T47D (cell line): ENCODE data around the gene CDK18.

Source experiments
- DNase-seq, 2 experiments: peaks; one replicate each; pipeline versions ENCODE4 v3.0.0 to v3.0.0-alpha.2; 2011 to 2012; ENCODE audit warnings: low read depth in 1 of 2, low spot score in 1 of 2
- JUND ChIP-seq: IDR thresholded peaks from 2 replicates; pipeline ENCODE4 v1.6.1; 2012; ENCODE audit warnings: low read depth
- in situ Hi-C: cut with HindIII; loops from 2 replicates; pipeline ENCODE4 v1.10.0; 2016; ENCODE audit warnings: low sequenced_read_pairs, low pct_unique_long_range_greater_than_20kb

CDK18 gene

DNA sequence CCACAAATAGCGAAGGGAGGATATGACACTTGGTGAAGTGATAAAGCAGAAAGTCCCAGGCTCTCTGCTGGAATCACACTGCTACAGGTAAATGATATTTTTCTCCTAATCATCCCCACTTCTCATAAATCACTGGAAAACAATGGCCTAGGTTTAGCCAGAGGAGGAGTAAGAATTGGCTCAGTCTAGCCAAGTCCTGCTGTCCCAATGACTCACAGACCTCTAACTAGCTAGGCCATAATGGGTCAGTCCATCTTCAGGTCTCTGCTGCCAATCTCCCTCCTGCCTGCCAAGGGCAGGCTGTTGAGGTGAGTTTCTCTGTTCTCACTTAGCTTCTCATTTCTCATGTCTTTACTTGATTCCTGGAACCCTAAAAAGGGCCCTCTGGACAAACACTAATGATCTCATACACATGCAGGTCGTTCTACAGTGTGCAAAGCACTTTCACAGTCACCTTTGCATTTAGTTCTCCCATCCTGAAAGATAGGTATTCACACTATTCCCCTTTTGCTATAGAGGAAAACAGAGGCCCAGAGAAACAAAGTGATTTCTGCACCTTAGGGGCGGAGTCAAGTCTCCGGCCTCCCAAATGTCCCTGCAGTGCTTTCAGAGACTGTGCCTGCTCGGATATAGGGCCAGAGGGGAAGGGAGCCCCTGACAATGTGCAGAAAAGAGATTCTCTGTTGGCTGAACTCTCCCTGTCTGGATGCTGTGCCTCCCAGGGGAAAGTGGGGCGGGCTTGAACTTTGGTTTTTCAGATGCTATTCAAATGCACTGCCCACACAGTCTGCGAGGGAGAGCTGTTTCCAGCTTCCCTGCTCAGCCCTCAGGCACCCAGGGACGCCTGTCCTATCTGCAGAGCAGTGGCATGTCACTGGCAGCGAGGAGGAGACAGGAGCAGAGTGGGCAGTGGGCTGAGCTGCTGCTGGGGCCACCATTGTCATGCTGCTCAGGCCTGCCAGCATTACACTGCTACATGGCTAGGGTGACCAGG is 3.9 kb upstream of the CDK18 start:
- no peak for DNase-seq
- in situ Hi-C loops: no loop called here
- no peak for TF ChIP-seq JUND

- no peak for DNase-seq
- in situ Hi-C loops: no loop called here
- TF ChIP-seq JUND: no peak
Observed at GRCh38 chr1:205502111-205502810, 2.2 kb upstream of the CDK18 start.

- DNase-seq: no peak
- in situ Hi-C loops: no loop called here
- no peak for TF ChIP-seq JUND
Observed at GRCh38 chr1:205502992-205503391, 1.5 kb upstream of the CDK18 start.

GRCh38 chr1:205505076-205505729 is 734 bp downstream of the CDK18 start:
- in situ Hi-C loops: no loop called here
- no peak for TF ChIP-seq JUND

DNA sequence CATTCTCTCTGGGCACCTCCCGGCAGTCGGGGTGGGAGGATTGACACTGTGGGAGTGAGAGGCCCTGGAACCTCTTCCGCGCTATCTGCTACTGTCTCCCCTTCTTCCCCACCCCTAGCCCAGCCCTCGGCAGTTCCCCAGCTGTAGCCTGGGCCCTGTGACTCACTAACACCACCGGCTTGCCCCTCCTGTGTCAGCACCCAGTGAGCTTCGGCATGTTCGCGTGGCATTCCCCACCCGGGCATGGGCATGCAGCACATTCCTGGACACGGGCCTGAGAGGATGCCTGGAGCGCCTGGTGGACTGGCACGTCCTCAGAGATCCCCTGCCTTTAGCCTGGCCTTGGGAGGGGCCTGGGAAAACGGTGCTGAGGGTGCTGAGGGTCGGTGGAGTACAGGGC is 1.3 kb downstream of the CDK18 start:
- no peak for DNase-seq
- TF ChIP-seq JUND: no peak
- in situ Hi-C loops: no loop called here

More at GRCh38 chr1:205505076-205505729, 734 bp downstream of the CDK18 start:
- peak in 1 of 2 experiments; percentile 31 for DNase-seq

- TF ChIP-seq JUND: no peak
- in situ Hi-C loops: no loop called here
- no peak for DNase-seq
Observed at GRCh38 chr1:205506409-205507200, 2.1 kb downstream of the CDK18 start.

GRCh38 chr1:205508227-205508714 is 3.8 kb downstream of the CDK18 start:
- TF ChIP-seq JUND: no peak
- in situ Hi-C loops: no loop called here
- no peak for DNase-seq

GRCh38 chr1:205510308-205510950 is 6.0 kb downstream of the CDK18 start:
- DNase-seq: no peak
- in situ Hi-C loops: no loop called here
- no peak for TF ChIP-seq JUND

GRCh38 chr1:205510951-205511330 is 6.5 kb downstream of the CDK18 start:
- DNase-seq: no peak
- TF ChIP-seq JUND: no peak
- in situ Hi-C loops: no loop called here

DNA sequence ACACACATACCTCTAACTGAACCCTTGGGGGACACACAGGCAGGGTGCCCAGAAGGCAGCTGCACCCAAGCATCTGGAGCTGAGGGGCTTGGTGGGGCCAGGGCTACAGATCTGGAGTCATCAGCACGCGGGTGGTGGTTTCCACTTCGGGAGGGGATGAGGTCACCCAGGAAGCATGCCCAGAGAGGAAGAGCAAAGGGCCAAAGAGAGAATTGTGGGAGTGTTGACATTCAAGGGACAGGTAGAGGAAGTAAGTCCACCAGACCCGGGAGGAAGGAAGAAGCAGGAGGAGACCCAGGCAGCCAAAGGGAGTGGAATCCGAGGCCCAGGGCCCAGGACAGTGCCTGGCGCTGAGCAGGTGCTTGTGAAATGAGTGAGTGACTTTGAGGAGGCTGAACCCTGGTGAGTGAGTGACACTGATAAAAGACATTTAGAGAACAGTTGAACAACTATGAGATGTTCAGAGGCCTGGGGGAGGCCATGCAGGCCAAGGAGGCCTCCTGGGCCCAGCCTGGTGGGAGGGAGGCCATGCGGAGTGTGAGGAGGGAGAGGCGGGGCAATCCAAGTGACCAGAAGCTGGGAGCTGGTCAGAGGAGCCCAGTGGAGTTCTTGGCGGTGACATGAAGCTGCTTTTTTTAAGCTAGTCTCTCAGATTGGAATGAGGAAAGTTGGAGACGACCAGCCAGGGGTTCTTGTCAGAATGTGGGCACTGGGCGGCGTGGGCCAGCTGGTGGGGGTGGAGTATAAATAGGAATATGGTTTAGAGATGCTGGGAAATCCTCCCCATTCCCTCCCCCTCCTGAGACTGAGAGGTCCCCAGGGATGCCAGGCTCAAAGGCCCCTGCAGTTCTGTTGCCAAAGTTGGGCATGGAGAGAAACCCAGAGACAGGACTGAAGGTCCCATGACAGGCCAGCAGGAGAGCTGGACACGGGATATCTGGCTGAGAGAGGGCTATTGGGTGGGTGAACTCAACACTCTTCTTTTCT is 7.9 kb downstream of the CDK18 start:
- no peak for DNase-seq
- in situ Hi-C loops: no loop called here
- no peak for TF ChIP-seq JUND

DNA sequence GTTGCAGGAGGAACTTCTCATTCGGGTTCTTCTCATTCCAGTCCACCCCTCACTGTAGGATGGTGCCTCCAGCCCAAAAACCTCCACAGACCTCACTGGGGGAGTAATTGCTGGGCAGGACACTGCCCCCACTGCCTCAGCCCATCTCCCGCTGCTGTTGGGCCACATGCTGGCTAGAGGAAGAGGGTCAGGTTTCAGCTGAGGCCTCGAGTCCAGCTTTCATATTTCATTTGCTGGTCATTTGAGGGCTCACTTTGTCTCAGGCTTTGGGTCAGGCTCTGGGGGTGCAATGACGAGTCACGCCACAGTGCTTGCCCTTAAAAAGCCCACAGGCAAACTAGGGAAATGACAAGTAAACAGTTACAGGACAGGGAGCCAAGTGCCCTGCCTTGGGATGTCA is 9.3 kb downstream of the CDK18 start:
- in situ Hi-C loops: no loop called here
- peak in 1 of 2 experiments; percentile 46 for DNase-seq
- no peak for TF ChIP-seq JUND
